GM19099 (cell line): ENCODE measurements around the gene POLR2M.

Experiments
- POLR2A ChIP-seq: IDR thresholded peaks from 3 replicates; pipeline ENCODE4 v1.6.1; 2011; ENCODE audit warnings: low read depth; ENCODE audit not compliant: insufficient read length; ENCODE audit errors: extremely low read depth

The POLR2M gene

DNA sequence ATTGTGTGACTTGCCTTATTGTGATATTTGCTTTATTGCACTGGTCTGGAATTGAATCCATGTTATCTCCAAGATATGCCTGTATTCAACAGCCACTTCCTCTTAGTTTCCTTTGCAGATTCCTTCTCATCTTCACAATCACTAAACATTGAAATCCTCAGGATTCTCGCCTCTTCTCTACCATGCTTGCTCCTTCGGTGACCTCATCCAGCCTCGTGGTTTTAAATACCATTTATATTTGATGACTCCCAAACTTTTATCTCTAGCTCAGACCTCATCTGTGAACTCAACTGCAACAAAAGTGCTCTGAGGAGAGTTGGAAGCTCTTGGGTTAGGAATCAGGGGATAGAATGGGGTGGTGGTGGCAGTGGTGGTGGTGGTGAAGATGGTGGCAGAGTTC is 19.9 kb downstream of the POLR2M start:
- TF ChIP-seq POLR2A, result no peak

DNA sequence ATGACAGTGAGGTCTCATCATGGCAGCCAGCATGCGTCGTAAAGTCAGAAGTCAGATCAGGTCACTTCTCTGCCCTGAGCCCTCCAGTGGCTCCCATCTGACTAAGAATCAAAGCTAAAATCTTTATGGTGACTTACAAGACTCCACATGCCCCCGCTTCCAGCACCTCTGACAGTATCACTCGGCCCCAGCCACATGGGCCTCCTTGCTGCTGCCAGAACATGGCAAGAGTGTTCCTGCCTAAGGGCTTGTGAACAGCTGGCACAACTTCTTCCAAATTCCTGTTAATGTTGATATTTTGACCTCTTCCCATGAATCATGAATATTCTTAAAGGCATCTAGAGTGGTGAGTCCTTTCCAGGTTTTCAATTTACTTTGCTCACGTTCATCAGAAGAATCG is 20.5 kb downstream of the POLR2M start:
- no peak for TF ChIP-seq POLR2A

DNA sequence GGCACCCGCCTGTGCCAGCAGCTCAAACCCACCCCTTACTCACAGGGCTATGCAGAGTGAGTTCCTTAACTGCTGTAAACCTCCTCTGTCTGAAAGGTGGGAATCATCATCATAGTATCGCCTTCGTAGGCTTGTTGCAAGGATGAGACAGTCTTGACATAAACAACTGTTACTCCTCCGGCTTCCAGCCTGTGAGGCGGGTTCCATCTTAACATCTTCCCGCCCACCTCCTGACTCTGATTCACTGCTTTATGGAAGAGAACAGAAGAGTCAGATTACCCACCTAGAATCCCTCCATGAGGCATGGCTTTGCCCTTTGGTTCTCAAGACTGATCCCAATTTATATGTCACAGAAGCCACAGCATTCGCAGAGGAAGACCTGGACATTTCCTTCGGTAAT is 21.9 kb downstream of the POLR2M start:
- no peak for TF ChIP-seq POLR2A

DNA sequence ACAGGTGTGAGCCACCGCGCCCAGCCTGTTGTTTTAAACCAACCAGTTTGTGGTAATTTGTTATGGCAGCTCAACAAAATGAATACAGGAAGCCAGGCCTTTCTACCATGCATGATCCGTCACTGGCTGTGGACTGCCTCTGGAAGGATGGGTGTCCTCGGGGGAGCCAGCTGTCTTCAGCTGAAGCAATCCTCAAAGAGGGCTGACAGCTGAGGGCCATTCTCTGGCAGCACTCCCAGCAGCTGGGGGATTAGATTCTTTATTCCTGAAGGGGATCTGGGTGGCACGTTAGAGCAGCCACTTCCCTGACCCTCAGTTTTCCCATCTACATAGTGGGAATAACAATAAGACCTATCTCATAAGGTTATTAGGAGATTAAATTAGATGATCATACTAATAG is 24.4 kb downstream of the POLR2M start:
- no peak for TF ChIP-seq POLR2A

DNA sequence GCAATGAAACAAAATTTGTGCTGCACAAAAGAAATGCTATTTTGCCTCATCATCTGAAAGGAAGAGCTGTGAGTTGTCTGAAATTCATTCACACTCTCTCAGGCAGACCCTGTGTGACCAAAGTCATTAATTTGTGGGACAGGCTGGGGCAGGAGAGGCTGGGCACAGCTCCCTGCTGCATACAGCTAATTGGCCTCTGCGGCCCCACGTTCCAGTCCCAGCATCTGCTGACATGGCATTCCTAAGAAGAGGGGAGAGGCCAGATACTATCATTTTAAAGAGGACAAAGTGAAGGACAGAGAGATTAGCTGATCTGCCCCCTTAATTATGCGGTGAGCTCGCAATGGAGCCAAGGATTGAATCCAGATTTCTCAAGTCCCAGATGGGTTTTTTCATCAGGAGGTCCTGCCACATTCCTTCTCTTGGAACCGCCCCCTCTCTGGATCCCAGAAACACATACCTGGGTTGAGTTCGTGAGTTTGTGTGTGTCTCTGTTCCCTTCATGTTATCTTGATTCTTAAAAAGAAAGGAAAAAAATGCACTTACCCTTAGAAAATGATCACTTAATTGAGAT is 25.1 kb downstream of the POLR2M start:
- TF ChIP-seq POLR2A, result no peak

DNA sequence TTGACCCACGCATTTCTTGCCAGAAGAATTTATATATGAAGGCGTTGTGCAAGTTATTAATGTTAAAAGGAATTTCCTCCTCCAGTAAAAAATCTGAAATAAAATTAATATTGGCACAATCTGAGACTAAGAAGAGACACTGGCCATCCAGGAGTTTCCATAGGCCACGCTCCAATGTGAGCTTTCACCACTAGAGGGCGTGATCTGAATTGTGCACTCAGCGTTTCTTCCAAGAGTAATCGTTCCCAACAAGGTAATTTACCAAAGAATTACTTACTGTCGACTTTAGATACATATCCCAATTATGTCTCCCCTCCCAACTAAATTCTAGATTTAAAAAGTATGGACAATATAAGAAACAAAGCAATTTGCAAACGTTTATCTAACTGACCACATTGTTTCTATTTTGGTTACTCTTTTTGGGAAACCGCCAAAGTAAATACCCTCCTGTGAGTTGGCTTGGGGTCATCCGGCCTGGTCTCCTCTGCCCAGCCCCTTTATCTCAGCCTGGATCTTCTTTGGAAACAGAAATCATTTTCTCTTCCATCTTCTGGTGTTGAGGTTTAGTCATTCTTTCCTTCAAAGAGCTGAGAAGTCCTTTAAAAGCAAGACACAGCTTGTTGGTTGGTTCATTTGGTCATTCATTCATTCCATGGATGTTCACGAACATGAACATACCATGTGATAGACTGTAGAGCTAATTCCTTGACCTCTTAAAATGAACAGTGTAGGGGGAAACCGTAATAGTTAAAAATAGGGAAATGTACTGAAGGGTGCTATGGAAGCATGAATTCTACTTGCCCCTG is 26.2 kb downstream of the POLR2M start:
- TF ChIP-seq POLR2A, result no peak

DNA sequence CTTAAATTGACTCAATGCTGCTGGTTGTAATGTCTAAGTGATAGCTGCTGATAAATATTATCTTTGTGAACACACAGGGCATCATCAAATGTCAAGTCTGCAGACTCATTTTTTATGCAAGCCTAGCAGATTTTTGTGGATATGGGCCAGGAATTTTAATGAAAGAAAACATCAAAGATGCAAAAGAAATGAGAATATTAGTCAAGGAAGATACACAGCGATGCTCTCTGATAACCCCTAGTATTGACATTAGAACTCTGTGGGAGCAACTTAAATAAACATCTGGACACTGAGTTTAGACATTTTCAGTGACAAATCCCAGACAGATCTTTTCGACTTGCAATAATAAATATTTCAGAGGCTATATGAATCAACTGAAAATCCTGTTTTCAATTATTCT is 28.3 kb downstream of the POLR2M start:
- TF ChIP-seq POLR2A, result no peak

DNA sequence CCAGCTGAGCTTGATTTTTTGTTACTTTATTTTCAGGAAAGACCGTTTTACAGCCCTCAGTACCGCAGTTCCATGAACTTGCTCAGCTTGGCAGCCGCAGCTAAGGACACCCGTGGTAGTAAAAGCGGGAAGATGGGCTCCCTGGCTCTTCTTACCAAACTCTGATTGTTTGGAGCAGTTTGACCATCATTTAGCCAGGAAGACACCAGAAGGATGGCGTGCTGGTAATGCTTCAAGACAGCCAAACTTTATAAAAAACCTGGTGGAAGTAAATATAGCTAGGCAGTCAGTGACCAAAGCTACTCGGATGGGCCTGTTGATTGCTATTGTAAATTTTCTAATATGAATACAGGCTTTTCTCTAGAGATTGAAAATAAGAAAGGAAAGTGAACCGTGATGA is 28.9 kb downstream of the POLR2M start:
- TF ChIP-seq POLR2A, result no peak

DNA sequence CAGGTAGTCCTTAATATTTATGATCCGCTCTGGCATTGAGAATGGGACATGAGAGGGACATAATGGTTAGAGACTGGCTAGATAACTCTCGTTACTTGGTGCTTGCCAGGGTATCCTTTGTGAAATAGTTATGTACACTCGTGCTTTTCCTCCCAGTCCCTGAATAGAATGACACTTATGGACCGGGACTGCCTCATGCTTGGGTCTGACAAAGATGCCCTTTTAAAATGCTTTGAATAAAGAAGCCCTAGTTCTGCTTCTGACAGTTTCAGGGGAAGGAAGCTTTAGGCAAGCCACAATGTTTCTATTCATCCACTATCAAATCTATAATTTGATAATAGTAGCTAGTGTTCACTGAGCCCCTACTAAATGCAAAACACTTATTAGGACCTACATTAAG is 29.4 kb downstream of the POLR2M start:
- no peak for TF ChIP-seq POLR2A

DNA sequence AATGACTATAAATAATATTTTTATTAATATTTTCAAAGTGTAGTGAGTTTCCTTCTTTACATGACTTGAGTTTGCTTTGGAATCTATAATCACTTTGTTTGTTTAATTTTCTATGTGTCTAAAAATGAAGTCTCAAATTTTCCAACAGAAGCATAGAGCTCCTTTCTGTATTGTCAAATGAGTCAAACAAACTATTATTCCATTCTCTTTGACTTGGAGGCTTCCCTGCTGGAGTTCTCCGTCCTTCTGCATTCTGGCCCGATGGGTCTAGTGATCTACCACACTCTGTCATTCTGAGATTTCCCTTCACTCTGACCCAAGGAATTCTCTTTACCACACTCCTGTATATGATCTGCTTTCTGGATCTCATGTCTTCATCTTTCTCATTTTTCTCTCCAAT is 30.1 kb downstream of the POLR2M start:
- no peak for TF ChIP-seq POLR2A

DNA sequence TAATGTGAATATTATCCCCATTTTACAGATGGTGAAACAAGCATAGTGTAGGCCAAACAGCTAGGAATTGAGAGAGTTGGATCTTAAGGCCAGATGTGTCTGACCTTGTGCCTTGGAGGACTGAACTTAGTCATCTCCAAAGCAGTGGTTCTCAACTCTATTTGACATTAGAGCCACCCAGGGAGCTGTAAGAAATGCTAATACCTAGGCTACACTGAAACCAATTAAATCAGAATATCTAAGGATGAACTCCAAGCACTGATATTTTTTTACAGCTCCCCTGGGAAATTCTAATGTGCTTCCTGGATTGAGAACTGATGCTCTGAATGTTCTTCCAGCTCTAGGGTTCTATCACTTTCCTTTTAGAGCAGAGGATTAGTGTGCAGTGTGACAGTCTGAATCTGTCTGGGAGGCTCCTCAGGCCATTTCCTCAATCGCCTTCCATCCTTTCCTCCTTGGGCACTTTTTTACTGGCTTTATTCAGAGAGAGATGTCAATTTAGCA is 32.3 kb downstream of the POLR2M start:
- TF ChIP-seq POLR2A, result no peak

DNA sequence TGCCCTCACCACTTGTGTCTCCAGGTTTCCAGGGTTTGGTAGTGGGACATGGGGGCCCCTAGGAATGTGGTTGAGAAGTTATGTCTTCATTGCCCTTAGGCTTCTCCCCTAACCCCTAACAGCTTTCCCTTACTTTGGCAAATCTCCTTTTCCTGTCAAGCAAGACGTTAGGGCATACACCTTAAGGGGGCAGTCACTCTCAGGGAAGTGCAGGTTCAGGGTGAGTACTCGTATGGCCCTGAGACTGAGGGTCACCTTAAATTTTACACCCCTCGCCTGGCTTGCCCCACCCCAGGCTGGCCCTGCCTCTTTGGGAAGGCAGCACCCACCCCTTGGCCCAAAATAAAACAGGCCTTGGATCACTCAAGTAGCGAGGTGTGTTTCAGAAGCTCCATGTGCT is 33.5 kb downstream of the POLR2M start:
- TF ChIP-seq POLR2A, result no peak

DNA sequence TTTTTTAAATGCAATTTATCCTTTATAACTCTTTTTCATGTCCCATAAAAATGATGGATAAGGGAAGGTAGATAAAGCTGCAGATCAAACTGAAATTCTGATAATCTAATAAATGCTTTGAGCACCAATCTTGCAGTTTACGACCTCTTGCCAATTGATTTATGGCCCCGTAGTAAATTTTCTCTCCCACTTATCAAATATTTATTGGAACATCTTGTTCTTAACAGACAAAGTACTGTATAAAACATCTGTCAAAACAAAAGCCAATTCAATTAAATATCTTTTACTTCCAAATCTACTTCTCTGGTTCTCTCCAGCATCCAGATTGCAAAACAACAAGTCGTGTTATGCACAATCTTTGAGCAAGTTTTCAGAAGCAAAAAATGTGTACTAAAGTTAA is 34.6 kb downstream of the POLR2M start:
- TF ChIP-seq POLR2A, result no peak

DNA sequence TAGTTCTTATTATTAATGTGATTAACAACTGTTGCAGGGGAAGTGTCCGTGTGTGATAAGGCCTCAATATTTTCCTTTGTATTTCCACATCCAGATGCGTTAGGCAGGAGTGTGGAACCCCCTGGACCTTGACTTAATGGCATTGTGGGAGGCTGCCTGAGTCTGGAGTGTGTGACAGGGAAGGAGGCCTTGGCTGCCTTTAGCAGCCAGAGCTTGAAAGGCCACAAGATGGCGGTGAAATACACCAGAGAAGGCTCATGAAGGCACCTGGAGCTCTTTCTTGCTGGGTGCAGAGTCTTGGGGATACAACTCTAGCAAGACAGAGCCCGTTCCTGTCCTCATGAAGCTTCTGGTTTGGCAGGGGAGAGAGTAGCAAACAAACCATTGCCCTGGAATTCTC is 36.9 kb downstream of the POLR2M start:
- no peak for TF ChIP-seq POLR2A

DNA sequence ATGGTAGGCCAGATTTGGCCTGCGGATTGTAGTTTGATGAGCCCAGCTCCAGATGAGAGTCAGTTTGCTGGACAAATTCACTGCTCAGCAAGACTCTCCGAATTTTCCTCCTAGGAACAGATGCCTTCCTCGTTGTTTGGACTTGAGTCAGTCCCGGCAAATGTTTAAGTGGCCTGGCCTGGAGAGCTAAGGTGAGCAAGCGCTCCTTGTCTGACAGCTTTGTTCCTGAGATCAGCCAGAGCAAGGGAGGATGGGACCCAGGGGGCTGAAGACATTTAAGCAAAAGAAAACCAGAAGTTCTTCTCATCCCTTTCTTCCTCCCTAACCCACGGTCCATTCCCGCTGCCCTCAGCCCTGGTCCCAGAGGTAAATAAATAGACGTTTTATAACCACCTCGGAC is 40.3 kb downstream of the POLR2M start:
- TF ChIP-seq POLR2A, result no peak

DNA sequence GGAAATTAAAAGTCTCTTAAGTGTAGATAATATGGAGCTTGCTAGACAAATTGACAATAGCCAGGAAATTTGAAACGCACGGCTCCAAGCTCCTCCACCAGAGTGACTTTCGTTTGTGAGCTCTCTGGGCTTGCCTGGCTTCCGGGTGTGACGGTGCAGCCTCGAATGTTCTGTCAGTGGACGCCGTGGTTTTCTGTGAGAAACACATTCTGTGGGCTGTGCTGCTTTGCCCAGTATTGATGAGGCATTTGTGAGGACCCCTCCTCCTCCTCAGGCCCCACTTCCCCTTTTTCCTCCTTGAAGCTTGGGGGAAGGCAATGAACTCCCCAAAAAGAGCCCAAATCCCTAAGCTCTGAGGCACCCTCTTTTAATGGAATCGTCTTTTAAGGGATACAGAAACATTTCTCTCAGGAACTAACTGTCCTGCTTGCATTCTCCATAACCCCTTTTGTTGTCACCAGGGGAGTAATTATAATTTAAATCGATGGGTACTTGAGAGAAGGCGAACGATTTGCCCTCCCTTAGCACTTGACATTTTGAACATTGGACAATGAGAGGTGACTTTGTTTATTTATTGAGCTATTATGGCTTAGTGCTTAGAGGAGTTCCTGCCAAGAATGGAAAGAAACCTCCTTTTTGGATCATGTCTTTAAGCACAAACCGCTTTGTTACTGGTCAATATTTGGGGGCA is 40.8 kb downstream of the POLR2M start:
- TF ChIP-seq POLR2A, result no peak
